RWPE1 (cell line): Measurements from ENCODE around the gene IL17F.
"Not testable (repeated sequence)": the region's sequence is repeated elsewhere in the genome, so short reads cannot be mapped to it uniquely, and the experiment has no call there.

Source experiments
- CTCF ChIA-PET: fragments of 350-600 bp; sonication (Branson Sonifier 250); formaldehyde crosslinking; extraction: SDS; loops from one replicate; lab custom pipeline; 2021; lab: Yijun Ruan, JAX
- POLR2A ChIA-PET: fragments of 400-600 bp; formaldehyde crosslinking; extraction: SDS; loops from one replicate; lab custom pipeline; 2020; ENCODE audit warnings: antibody characterized with exemption; ENCODE audit not compliant: low non-redundant PET; lab: Yijun Ruan, JAX
- DNase-seq: peaks from one replicate; pipeline ENCODE4 v3.0.0; 2012; ENCODE audit warnings: low spot score
- H3K27ac ChIP-seq: fragments of 450-650 bp; 2 replicates; pipeline ENCODE4 v1.5.1; 2017
- CTCF ChIP-seq: fragments of 450-650 bp; conservative IDR thresholded peaks from 2 replicates; pipeline ENCODE4 v1.5.1; 2017; ENCODE audit warnings: low read depth, mild to moderate bottlenecking

The IL17F gene

DNA sequence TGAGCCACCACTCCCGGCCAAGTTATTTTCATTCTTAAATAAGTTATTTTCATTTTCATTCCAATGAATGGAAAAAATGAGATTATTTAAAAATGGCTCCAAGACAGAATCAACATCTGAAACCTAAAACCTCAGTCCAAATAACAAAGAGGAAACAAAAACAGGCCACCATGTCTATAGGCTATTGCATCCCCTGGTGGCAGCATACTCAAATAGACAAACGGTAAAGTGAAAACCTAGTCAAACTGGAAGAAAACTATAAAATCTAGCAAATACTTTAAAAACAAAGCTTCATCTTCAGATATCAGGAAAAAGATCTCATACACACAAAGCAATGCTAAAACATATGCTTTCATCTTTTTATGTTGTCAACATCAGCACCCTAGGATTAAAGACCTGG lies 37.2 kb downstream of the IL17F start:
- CTCF ChIA-PET: no interaction called here
- H3K27ac ChIP-seq: no peak overlapping the region
- POLR2A ChIA-PET: no interaction called here
- no peak for TF ChIP-seq CTCF
- no peak for DNase-seq

GRCh38 chr6:52201493-52201892 lies 42.8 kb downstream of the IL17F start:
- ChIA-PET CTCF (no interaction called here), POLR2A (no interaction called here)
- H3K27ac ChIP-seq: no peak overlapping the region
- no peak for DNase-seq
- TF ChIP-seq CTCF: no peak

DNA sequence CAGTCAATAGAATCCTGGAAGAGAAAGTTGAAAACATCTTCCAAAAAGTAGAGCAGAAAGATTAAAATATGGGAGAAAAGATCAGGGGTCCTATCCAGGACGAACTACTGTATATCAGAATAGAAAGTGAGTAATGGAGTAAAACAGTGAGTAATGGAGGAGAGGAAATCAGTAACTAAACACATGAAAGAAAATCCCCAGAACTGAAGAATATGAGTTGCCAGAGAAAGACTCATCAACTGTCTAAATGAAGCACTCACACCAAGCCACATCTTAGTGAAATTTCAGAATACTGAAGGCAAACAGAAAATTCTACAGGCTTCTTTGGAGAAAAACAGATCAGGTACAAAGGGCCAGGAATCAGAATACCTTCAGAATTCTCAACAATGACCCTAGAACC lies 43.3 kb downstream of the IL17F start:
- ChIA-PET POLR2A (no interaction called here), CTCF (no interaction called here)
- DNase-seq: no peak

GRCh38 chr6:52200088-52200487 lies 44.2 kb downstream of the IL17F start:
- CTCF ChIA-PET, POLR2A ChIA-PET, H3K27ac ChIP-seq, DNase-seq: not testable (repeated sequence)

More for the DNA sequence above, 43.3 kb downstream of the IL17F start:
- TF ChIP-seq CTCF: no peak
- H3K27ac ChIP-seq: no peak overlapping the region

- POLR2A ChIA-PET: no interaction called here
- H3K27ac ChIP-seq: no peak overlapping the region
- TF ChIP-seq CTCF: no peak
- CTCF ChIA-PET: no interaction called here
- no peak for DNase-seq
These were observed 48.4 kb downstream of the IL17F start for GRCh38 chr6:52195886-52196285.

DNA sequence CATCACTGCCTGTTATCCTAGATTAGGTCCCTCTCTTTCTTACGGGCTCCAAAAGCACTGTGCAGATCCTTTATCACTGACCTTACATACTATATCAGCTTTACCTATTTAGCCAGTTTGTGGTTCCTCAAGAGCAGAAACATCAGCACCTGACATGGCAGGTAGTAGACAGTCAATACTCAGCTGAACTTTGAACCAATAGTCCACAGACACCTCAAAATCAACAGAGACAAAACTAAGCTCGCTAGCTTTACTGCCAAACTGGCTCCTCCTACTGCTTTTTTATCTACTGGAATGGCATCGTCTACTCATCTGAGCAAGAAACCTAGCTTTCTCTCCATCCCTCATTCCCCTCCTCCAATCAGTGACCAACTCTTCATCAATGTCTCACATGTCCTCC lies 52.5 kb downstream of the IL17F start:
- POLR2A ChIA-PET: no interaction called here
- CTCF ChIA-PET: interaction anchor here (0.6 kb wide), 1 partner anchor 612 kb away, joined by 5 read pairs; no protein-coding TSS in a partner anchor
- TF ChIP-seq CTCF: no peak
- DNase-seq: no peak
- no peak overlapping the region for H3K27ac ChIP-seq

DNA sequence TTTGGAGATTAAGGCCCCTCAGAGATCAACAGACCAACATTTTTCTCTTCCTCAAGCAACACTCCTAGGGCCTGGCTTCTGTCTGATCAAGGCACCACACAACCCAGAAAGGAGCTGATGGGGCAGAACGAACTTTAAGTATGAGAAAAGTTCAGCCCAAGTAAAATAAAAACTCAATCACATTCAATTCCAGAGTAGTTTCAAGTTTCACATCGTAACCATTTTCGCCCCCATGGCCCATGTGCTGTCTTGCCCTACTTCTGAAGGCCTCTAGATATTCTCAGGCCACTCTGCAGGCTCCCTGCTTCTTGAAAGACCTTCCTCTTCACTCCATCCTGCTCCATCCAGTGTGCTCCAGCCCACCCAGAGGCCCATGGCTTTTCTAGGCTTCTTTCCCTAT lies 53.9 kb downstream of the IL17F start:
- H3K27ac ChIP-seq: no peak overlapping the region
- POLR2A ChIA-PET: no interaction called here
- CTCF ChIA-PET: interaction anchor here (0.6 to 0.7 kb wide), 3 partner anchors 13 to 52 kb away, joined by 3 to 4 read pairs (median 4); no protein-coding TSS in a partner anchor
- no peak for TF ChIP-seq CTCF
- DNase-seq: no peak
